Mesothelial cell of epicardium (in vitro differentiated cells): ENCODE results near the gene FARSB. TPM values are rescaled to one million over a fixed set of nuclear protein-coding genes. Genes with fewer than 3 reads are reported as not detected.
A peak's percentile ranks its signal among the peaks of the same experiment; 100 is the strongest.

Experiments
- DNase-seq, 2 experiments: peaks; one replicate each; pipeline ENCODE4 v3.0.0; 2021; ENCODE audit warnings: low spot score in 2 of 2; ENCODE audit not compliant: unreplicated experiment in 2 of 2
- H3K27ac Mint-ChIP-seq: 2 replicates; pipeline ENCODE4 v1.8.0; 2021; ENCODE audit warnings: mixed read lengths
- H3K27me3 Mint-ChIP-seq: 2 replicates; pipeline ENCODE4 v1.8.0; 2021; ENCODE audit warnings: low read depth, mixed read lengths
- H3K36me3 Mint-ChIP-seq: 2 replicates; pipeline ENCODE4 v1.8.0; 2021; ENCODE audit warnings: mixed read lengths
- H3K4me1 Mint-ChIP-seq: 2 replicates; pipeline ENCODE4 v1.8.0; 2021; ENCODE audit warnings: mixed read lengths
- H3K4me3 Mint-ChIP-seq: 2 replicates; pipeline ENCODE4 v1.8.0; 2021; ENCODE audit warnings: mild to moderate bottlenecking, moderate library complexity, mixed read lengths
- H3K9me3 Mint-ChIP-seq: 2 replicates; pipeline ENCODE4 v1.8.0; 2021; ENCODE audit warnings: mixed read lengths
- CTCF ChIP-seq: fragments of 200-600 bp; sonication (generic); IDR thresholded peaks from one replicate; pipeline ENCODE4 v1.5.0; 2021; ENCODE audit warnings: antibody characterized with exemption; ENCODE audit not compliant: unreplicated experiment
- total RNA-seq: library from RNA; stranded (reverse); gene quantifications from 3 replicates; pipeline ENCODE4 v1.2.1, GENCODE V29; 2021

The FARSB gene
- total RNA-seq, 1 donor from 2014 or later: 17.7 TPM

- Mint-ChIP-seq H3K4me1 (peaks cover 8% of the 10 kb centered on the region), H3K4me3 (peak within 1 kb of the TSS; percentile 64), H3K36me3 (no peaks in the 10 kb centered on the region), H3K27ac (no peak within 1 kb of the TSS), H3K9me3 (no peaks in the 10 kb centered on the region), H3K27me3 (peaks cover 59% of the 10 kb centered on the region)
- peak in 1 of 2 experiments; percentile 57 for DNase-seq
- no peak for TF ChIP-seq CTCF
These were observed 15.6 kb upstream of the FARSB start, which contains the start of gene MOGAT1 for GRCh38 chr2:222671259-222672067. Gene MOGAT1, plus strand, starts transcription at chr2:222671658. Its CDS starts 128 bp downstream, at chr2:222671786.

GRCh38 chr2:222670191-222671038 is 14.5 kb upstream of the FARSB start:
- peaks cover 62% of the 10 kb centered on the region for H3K27me3 Mint-ChIP-seq
- peak overlapping the region; percentile 36 for H3K4me3 Mint-ChIP-seq
- no peaks in the 10 kb centered on the region for H3K36me3 Mint-ChIP-seq
- no peak overlapping the region for H3K27ac Mint-ChIP-seq
- DNase-seq: no peak
- TF ChIP-seq CTCF: no peak
- no peaks in the 10 kb centered on the region for H3K9me3 Mint-ChIP-seq
- H3K4me1 Mint-ChIP-seq: peaks cover 8% of the 10 kb centered on the region

- H3K36me3 Mint-ChIP-seq: no peaks in the 10 kb centered on the region
- TF ChIP-seq CTCF: no peak
- no peak overlapping the region for H3K27ac Mint-ChIP-seq
- DNase-seq: no peak
- H3K4me1 Mint-ChIP-seq: peaks cover 8% of the 10 kb centered on the region
- H3K9me3 Mint-ChIP-seq: no peaks in the 10 kb centered on the region
- no peak overlapping the region for H3K4me3 Mint-ChIP-seq
- H3K27me3 Mint-ChIP-seq: peaks cover 59% of the 10 kb centered on the region
These were observed 13.5 kb upstream of the FARSB start for GRCh38 chr2:222669353-222669752.

- Mint-ChIP-seq H3K4me1 (peaks cover 8% of the 10 kb centered on the region), H3K9me3 (no peaks in the 10 kb centered on the region), H3K27me3 (peaks cover 54% of the 10 kb centered on the region), H3K36me3 (no peaks in the 10 kb centered on the region), H3K27ac (no peak overlapping the region), H3K4me3 (no peak overlapping the region)
- no peak for TF ChIP-seq CTCF
- no peak for DNase-seq
These were observed 12.7 kb upstream of the FARSB start for GRCh38 chr2:222668494-222669154.

GRCh38 chr2:222663479-222663878 is 7.6 kb upstream of the FARSB start:
- no peaks in the 10 kb centered on the region for H3K9me3 Mint-ChIP-seq
- no peak for DNase-seq
- H3K27me3 Mint-ChIP-seq: peaks cover 11% of the 10 kb centered on the region

More at GRCh38 chr2:222663479-222663878, 7.6 kb upstream of the FARSB start:
- H3K36me3 Mint-ChIP-seq: no peaks in the 10 kb centered on the region
- no peak overlapping the region for H3K27ac Mint-ChIP-seq
- H3K4me3 Mint-ChIP-seq: no peak overlapping the region
- H3K4me1 Mint-ChIP-seq: no peaks in the 10 kb centered on the region
- no peak for TF ChIP-seq CTCF
